Measurements from ENCODE around the gene RGMA. TPM values are rescaled to one million over a fixed set of nuclear protein-coding genes. Genes with fewer than 3 reads are reported as not detected.
A peak's percentile ranks its signal among the peaks of the same experiment; 100 is the strongest.

The RGMA gene
- total and polyA plus RNA-seq, 8 donors = 4.6 to 18.5 (median 13.9) TPM

GRCh38 chr15:93102211-93102610 is 13.2 kb upstream of the RGMA start:
- no peak for ATAC-seq
- intact Hi-C loops (cut with DNase I) = no loop called here
- TF ChIP-seq CTCF (IDR thresholded peaks at IDR 0.05) = no peak

GRCh38 chr15:93093765-93094164 is 4.8 kb upstream of the RGMA start:
- no peak overlapping the region for H3K4me3 ChIP-seq
- no peak for TF ChIP-seq CTCF (IDR thresholded peaks at IDR 0.05)
- H3K9me3 ChIP-seq = no peaks in the 10 kb centered on the region
- intact Hi-C loops (cut with DNase I) = no loop called here
- DNase-seq = no peak
- peaks cover 0 to 46% of the 10 kb centered on the region in 2 donors for H3K27me3 ChIP-seq
- peaks cover 3 to 11% of the 10 kb centered on the region in 2 donors for H3K4me1 ChIP-seq
- H3K27ac ChIP-seq = no peak overlapping the region
- H3K36me3 ChIP-seq = no peaks in the 10 kb centered on the region
- ATAC-seq = no peak

More at GRCh38 chr15:93102211-93102610, 13.2 kb upstream of the RGMA start:
- peaks cover 0 to 3% of the 10 kb centered on the region in 2 donors for H3K27me3 ChIP-seq
- H3K9me3 ChIP-seq = peaks cover 0 to 13% of the 10 kb centered on the region in 2 donors
- no peak for DNase-seq
- H3K27ac ChIP-seq = no peak overlapping the region
- H3K36me3 ChIP-seq = no peaks in the 10 kb centered on the region
- no peaks in the 10 kb centered on the region for H3K4me1 ChIP-seq
- H3K4me3 ChIP-seq = no peak overlapping the region

- Histone ChIP-seq H3K27me3 (peaks cover 17 to 69% of the 10 kb centered on the region in 2 donors), H3K27ac (no peak overlapping the region)
- no peak for ATAC-seq
Measured at GRCh38 chr15:93091465-93091864, 2.5 kb upstream of the RGMA start.

GRCh38 chr15:93089727-93090305 is 805 bp upstream of the RGMA start:
- peaks cover 24 to 86% of the 10 kb centered on the region in 2 donors for H3K27me3 ChIP-seq
- H3K36me3 ChIP-seq = no peaks in the 10 kb centered on the region
- TF ChIP-seq CTCF (IDR thresholded peaks at IDR 0.05) = no peak
- peaks cover 9 to 25% of the 10 kb centered on the region in 2 donors for H3K4me1 ChIP-seq
- intact Hi-C loops (cut with DNase I) = no loop called here
- H3K4me3 ChIP-seq = peak overlapping the region in 1 of 2 donors; percentile 49
- no peak overlapping the region for H3K27ac ChIP-seq
- H3K9me3 ChIP-seq = no peaks in the 10 kb centered on the region
- DNase-seq = no peak
- no peak for ATAC-seq

More at GRCh38 chr15:93091465-93091864, 2.5 kb upstream of the RGMA start:
- no peaks in the 10 kb centered on the region for H3K36me3 ChIP-seq
- H3K4me1 ChIP-seq = peaks cover 9 to 25% of the 10 kb centered on the region in 2 donors
- H3K9me3 ChIP-seq = no peaks in the 10 kb centered on the region
- TF ChIP-seq CTCF (IDR thresholded peaks at IDR 0.05) = no peak
- intact Hi-C loops (cut with DNase I) = no loop called here
- H3K4me3 ChIP-seq = no peak overlapping the region
- no peak for DNase-seq

- H3K4me3 ChIP-seq = peak overlapping the region; percentile 28 to 49
- DNase-seq (peak in 2 of 4 donors; percentile 20 to 83), ATAC-seq (peak; percentile 80)
- H3K4me1 ChIP-seq = peaks cover 9 to 25% of the 10 kb centered on the region in 2 donors
- no peak overlapping the region for H3K27ac ChIP-seq
- no peaks in the 10 kb centered on the region for H3K9me3 ChIP-seq
- TF ChIP-seq CTCF (IDR thresholded peaks at IDR 0.05) = no peak
- peaks cover 24 to 97% of the 10 kb centered on the region in 2 donors for H3K27me3 ChIP-seq
- intact Hi-C loops (cut with DNase I) = no loop called here
- no peaks in the 10 kb centered on the region for H3K36me3 ChIP-seq
Measured at GRCh38 chr15:93088200-93088980, 621 bp downstream of the RGMA start.
